Large intestine (tissue), 3 donors: ENCODE data around the gene SMYD3. TPM values are rescaled to one million over a fixed set of nuclear protein-coding genes. Genes with fewer than 3 reads are reported as not detected.

ENCODE experiments used
- DNase-seq, 2 donors: peaks; one replicate each; pipeline versions ENCODE4 v3.0.0 to v3.0.0-alpha.2; 2013
- H3K27ac ChIP-seq: one replicate; pipeline ENCODE4 v1.5.1; 2013; ENCODE audit warnings: low read length
- H3K27me3 ChIP-seq: 2 replicates; pipeline ENCODE4 v1.6.1; 2013; ENCODE audit warnings: low read length; ENCODE audit not compliant: control insufficient read depth, insufficient read depth
- H3K36me3 ChIP-seq: 2 replicates; pipeline ENCODE4 v1.6.1; 2013; ENCODE audit warnings: low read length; ENCODE audit not compliant: control insufficient read depth, insufficient read depth
- H3K4me1 ChIP-seq: one replicate; pipeline ENCODE4 v1.6.1; 2013; ENCODE audit warnings: low read length; ENCODE audit not compliant: control insufficient read depth, insufficient read depth
- H3K4me3 ChIP-seq: one replicate; pipeline ENCODE4 v1.5.1; 2013; ENCODE audit warnings: low read length
- H3K9me3 ChIP-seq: one replicate; pipeline ENCODE4 v1.6.1; 2013; ENCODE audit warnings: mild to moderate bottlenecking, low read depth, low read length, moderate library complexity; ENCODE audit not compliant: control insufficient read depth
- WGBS: methylation state at CpG from one replicate; pipeline ENCODE4 v1.1.5; 2013; ENCODE audit warnings: low lambda C conversion rate; ENCODE audit not compliant: insufficient coverage; 5-methylcytosine and 5-hydroxymethylcytosine counted together
- polyA plus RNA-seq: library from polyadenylated mRNA; unstranded; fragments of 120-200 nt; gene quantifications from one replicate; pipeline ENCODE4 v1.2.1, GENCODE V29; 2013

The SMYD3 gene
- polyA plus RNA-seq, 1 donor = 12.0 TPM

DNA sequence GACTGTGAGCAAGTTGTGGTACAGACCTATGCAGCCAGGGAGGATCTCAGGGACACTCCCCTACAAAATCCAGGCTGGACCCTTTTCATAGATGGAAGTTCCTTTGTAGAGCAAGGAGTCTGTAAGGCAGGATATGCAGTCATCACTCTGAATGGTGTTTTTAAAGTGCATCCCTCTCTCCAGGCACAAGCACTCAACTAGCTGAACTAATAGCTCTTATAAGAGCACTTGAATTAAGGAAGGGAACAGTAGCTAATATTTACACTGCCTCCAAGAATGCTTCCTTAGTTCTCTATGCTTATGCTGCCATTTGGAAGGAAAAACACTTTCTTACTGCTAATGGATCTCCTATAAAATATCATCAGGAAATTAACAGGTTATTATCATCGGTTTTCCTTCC lies 27.0 kb upstream of the SMYD3 start:
- no peaks in the 10 kb centered on the region for H3K36me3 ChIP-seq
- no peaks in the 10 kb centered on the region for H3K4me1 ChIP-seq
- H3K4me3 ChIP-seq = no peak overlapping the region
- H3K9me3 ChIP-seq = no peaks in the 10 kb centered on the region
- DNase-seq = no peak
- H3K27ac ChIP-seq = no peak overlapping the region
- no CpG with 5 or more reads among the region's 1 CpG for WGBS
- no peaks in the 10 kb centered on the region for H3K27me3 ChIP-seq

DNA sequence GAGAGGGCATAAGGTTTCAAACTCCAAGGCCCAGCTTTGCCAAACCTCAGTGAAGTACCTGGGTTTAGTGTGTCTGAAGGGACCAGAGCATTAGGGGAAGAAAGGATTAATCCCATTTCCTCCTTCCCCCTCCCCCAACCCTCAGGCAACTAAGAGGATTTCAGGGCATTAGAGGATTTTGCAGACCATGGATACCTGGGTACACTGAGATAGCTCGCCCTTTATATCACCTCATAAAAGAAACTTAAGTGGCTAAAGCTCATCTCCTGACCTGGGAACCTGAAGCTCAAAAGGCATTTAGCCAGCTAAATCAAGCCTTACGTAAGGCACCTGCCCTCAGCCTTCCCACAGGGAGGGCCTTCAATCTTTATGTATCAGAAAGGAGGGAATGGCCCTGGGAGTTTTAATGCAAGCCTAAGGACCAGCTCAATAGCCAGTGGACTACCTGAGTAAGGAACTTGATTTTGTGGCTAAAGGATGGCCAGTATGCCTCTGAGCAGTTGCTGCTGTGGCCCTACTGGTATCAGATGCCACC lies 26.4 kb upstream of the SMYD3 start:
- WGBS = no CpG with 5 or more reads among the region's 2 CpGs
- no peak overlapping the region for H3K4me3 ChIP-seq

DNA sequence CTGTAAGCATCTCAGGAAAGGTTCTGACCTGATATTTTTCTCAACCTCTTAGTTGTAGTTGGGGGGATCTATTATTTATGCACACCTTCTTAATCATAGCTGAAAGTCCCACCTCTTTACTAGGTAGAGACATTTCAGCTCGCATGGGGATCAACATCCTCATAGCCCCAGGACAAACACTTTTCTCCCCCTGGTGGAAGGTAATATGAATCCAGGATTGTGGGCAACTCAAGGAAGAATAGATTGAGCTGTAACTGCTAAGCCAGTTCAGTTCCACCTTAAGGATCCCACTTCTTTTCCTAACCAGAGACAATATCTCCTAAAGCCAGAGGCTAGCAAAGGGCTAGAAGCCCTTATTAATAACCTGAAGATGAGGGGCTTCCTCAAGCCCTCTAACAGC lies 25.4 kb upstream of the SMYD3 start:
- H3K9me3 ChIP-seq = no peaks in the 10 kb centered on the region
- H3K4me3 ChIP-seq = no peak overlapping the region
- H3K27me3 ChIP-seq = no peaks in the 10 kb centered on the region
- H3K27ac ChIP-seq = no peak overlapping the region
- no peaks in the 10 kb centered on the region for H3K4me1 ChIP-seq
- H3K36me3 ChIP-seq = no peaks in the 10 kb centered on the region
- DNase-seq = no peak
- WGBS = no CpG with 5 or more reads among the region's 1 CpG

More for the DNA sequence above, 26.4 kb upstream of the SMYD3 start:
- Histone ChIP-seq H3K36me3 (no peaks in the 10 kb centered on the region), H3K27me3 (no peaks in the 10 kb centered on the region), H3K9me3 (no peaks in the 10 kb centered on the region), H3K4me1 (no peaks in the 10 kb centered on the region), H3K27ac (no peak overlapping the region)
- no peak for DNase-seq

- WGBS = no CpG with 5 or more reads among the region's 2 CpGs
Observed at GRCh38 chr1:246530482-246530881, 23.4 kb upstream of the SMYD3 start.

GRCh38 chr1:246528933-246529731 lies 22.1 kb upstream of the SMYD3 start:
- WGBS = no CpG with 5 or more reads among the region's 8 CpGs
- Histone ChIP-seq H3K4me3 (no peak overlapping the region), H3K27ac (no peak overlapping the region), H3K9me3 (no peaks in the 10 kb centered on the region), H3K36me3 (no peaks in the 10 kb centered on the region), H3K4me1 (no peaks in the 10 kb centered on the region), H3K27me3 (no peaks in the 10 kb centered on the region)
- no peak for DNase-seq

More at GRCh38 chr1:246530482-246530881, 23.4 kb upstream of the SMYD3 start:
- Histone ChIP-seq H3K4me3 (no peak overlapping the region), H3K27me3 (no peaks in the 10 kb centered on the region), H3K9me3 (no peaks in the 10 kb centered on the region), H3K36me3 (no peaks in the 10 kb centered on the region), H3K4me1 (no peaks in the 10 kb centered on the region), H3K27ac (no peak overlapping the region)
- no peak for DNase-seq

DNA sequence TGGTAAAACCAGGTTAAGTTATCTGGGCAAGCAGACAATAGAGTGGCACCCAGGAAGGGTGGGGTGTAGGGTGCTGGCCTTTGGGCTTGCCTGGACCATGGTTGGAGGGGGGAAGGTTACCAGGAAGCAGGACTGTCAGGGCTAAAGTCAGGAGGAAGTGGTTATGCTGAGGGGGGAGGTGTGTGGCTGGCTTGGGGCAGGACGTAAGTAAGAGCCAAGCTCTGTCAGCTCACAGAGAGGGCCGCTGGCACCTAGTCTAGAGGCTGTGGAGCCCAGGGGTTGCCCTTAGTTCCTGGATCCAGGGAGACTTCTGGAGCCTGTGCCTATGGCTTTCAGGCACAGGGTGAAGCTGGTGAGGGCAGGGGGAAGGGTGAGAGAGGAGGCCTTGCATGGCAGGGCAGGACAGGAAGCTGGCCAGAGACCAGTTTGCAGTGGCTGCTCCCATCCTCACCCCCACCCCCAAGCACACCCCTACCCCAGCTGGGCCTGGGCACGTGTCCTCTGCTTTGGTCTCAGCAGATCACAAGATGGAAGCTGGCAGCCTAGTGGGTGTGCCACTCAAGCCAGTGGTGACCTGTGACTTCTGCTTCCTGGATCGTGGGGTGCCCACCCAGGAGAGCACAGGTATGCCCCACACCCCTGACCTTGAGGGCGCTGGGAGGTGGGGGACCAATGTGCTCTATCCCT lies 20.5 kb upstream of the SMYD3 start:
- Histone ChIP-seq H3K4me1 (no peaks in the 10 kb centered on the region), H3K9me3 (no peaks in the 10 kb centered on the region), H3K27me3 (no peaks in the 10 kb centered on the region), H3K36me3 (no peaks in the 10 kb centered on the region), H3K27ac (no peak overlapping the region), H3K4me3 (no peak overlapping the region)
- WGBS = no CpG with 5 or more reads among the region's 5 CpGs
- DNase-seq = no peak

GRCh38 chr1:246526915-246527314 lies 19.8 kb upstream of the SMYD3 start:
- Histone ChIP-seq H3K9me3 (no peaks in the 10 kb centered on the region), H3K27ac (no peak overlapping the region), H3K4me3 (no peak overlapping the region), H3K4me1 (no peaks in the 10 kb centered on the region), H3K27me3 (no peaks in the 10 kb centered on the region), H3K36me3 (no peaks in the 10 kb centered on the region)
- no CpG with 5 or more reads among the region's 7 CpGs for WGBS
- DNase-seq = no peak

DNA sequence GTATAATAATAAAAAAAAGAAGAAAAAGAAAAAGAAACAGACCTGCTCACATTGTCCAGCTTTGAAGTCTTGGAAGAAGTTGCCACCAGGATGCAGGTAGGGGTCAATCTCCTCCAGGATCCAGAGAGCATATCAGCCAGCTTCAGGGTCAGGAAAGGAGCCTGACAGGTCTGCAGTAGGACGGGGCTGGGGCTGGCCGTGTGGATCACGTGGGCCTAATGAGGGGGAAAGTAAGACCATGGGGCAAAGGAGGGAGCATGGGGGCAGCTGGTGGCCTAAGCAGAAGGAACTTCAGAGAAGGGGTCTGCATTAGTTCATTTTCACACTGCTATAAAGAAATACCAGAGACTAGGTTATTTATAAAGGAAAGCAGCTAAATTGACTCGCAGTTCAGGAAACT lies 19.3 kb upstream of the SMYD3 start:
- H3K4me3 ChIP-seq = no peak overlapping the region
- no peak overlapping the region for H3K27ac ChIP-seq
- no peak for DNase-seq
- WGBS = 60% methylated on average over 1 of the region's 4 CpGs
- no peaks in the 10 kb centered on the region for H3K36me3 ChIP-seq
- H3K9me3 ChIP-seq = no peaks in the 10 kb centered on the region
- no peaks in the 10 kb centered on the region for H3K27me3 ChIP-seq
- no peaks in the 10 kb centered on the region for H3K4me1 ChIP-seq

- Histone ChIP-seq H3K27me3 (no peaks in the 10 kb centered on the region), H3K4me3 (no peak overlapping the region), H3K27ac (no peak overlapping the region), H3K9me3 (peaks cover 29% of the 10 kb centered on the region), H3K4me1 (no peaks in the 10 kb centered on the region), H3K36me3 (no peaks in the 10 kb centered on the region)
- DNase-seq = no peak
- no CpG with 5 or more reads among the region's 1 CpG for WGBS
Observed at GRCh38 chr1:246519514-246519913, 12.4 kb upstream of the SMYD3 start.

GRCh38 chr1:246518456-246519205 lies 11.6 kb upstream of the SMYD3 start:
- H3K36me3 ChIP-seq = no peaks in the 10 kb centered on the region
- DNase-seq = no peak
- WGBS = no CpG with 5 or more reads among the region's 17 CpGs
- H3K27me3 ChIP-seq = no peaks in the 10 kb centered on the region
- H3K4me1 ChIP-seq = no peaks in the 10 kb centered on the region
- H3K4me3 ChIP-seq = no peak overlapping the region
- peaks cover 29% of the 10 kb centered on the region for H3K9me3 ChIP-seq
- no peak overlapping the region for H3K27ac ChIP-seq
